Liver (tissue), 9 donors: Measurements from ENCODE around the gene SHC3. TPM values are rescaled to one million over a fixed set of nuclear protein-coding genes. Genes with fewer than 3 reads are reported as not detected.

Experiments
- DNase-seq: peaks from one replicate; pipeline ENCODE4 v3.0.0-alpha.2; 2017; ENCODE audit warnings: low spot score
- H3K27ac ChIP-seq, 2 donors: one replicate each; pipeline ENCODE4 v1.7.0; 2013; ENCODE audit warnings: inconsistent platforms in 2 of 2, low read length in 2 of 2, control low read depth in 1 of 2, low read depth in 1 of 2, mild to moderate bottlenecking in 1 of 2
- H3K27me3 ChIP-seq, 4 donors: one replicate each; pipeline versions ENCODE4 v1.6.1 to v1.7.0; 2013; ENCODE audit warnings: low read length in 3 of 4, inconsistent platforms in 1 of 4, mild to moderate bottlenecking in 1 of 4, moderate library complexity in 1 of 4; ENCODE audit not compliant: control insufficient read depth in 4 of 4, insufficient read depth in 4 of 4
- H3K36me3 ChIP-seq, 4 donors: one replicate each; pipeline versions ENCODE4 v1.6.1 to v1.7.0; 2013; ENCODE audit warnings: low read length in 3 of 4, mild to moderate bottlenecking in 3 of 4, low read depth in 1 of 4, moderate library complexity in 1 of 4; ENCODE audit not compliant: control insufficient read depth in 4 of 4, insufficient read depth in 3 of 4
- H3K4me1 ChIP-seq, 4 donors: one replicate each; pipeline versions ENCODE4 v1.6.1 to v1.7.0; 2013; ENCODE audit warnings: low read length in 3 of 4, mild to moderate bottlenecking in 3 of 4, moderate library complexity in 1 of 4; ENCODE audit not compliant: control insufficient read depth in 4 of 4, insufficient read depth in 4 of 4
- H3K4me3 ChIP-seq, 3 donors: one replicate each; pipeline versions ENCODE4 v1.6.1 to v1.7.0; 2013; ENCODE audit warnings: low read length in 3 of 3, control low read depth in 1 of 3, low read depth in 1 of 3, mild to moderate bottlenecking in 1 of 3
- H3K9ac ChIP-seq, 2 donors: one replicate each; pipeline ENCODE4 v1.7.0; 2013; ENCODE audit warnings: low read length in 2 of 2, mild to moderate bottlenecking in 2 of 2, moderate library complexity in 2 of 2, control low read depth in 1 of 2, low read depth in 1 of 2
- H3K9me3 ChIP-seq, 4 donors: one replicate each; pipeline versions ENCODE4 v1.6.1 to v1.7.0; 2013; ENCODE audit warnings: low read length in 3 of 4; ENCODE audit not compliant: control insufficient read depth in 4 of 4
- ATF3 ChIP-seq: IDR thresholded peaks from 2 replicates; pipeline ENCODE4 v1.6.1; 2016; ENCODE audit warnings: antibody characterized with exemption
- EGR1 ChIP-seq, 2 donors: IDR thresholded peaks; 2 replicates each; pipeline ENCODE4 v1.6.1; 2016 to 2018; ENCODE audit warnings: antibody characterized with exemption in 2 of 2, low read depth in 2 of 2
- FOXA1 ChIP-seq: IDR thresholded peaks from 2 replicates; pipeline ENCODE4 v1.6.1; 2016; ENCODE audit warnings: antibody characterized with exemption
- FOXA2 ChIP-seq: IDR thresholded peaks from 2 replicates; pipeline ENCODE4 v1.6.1; 2016; ENCODE audit warnings: antibody characterized with exemption
- GABPA ChIP-seq, 2 donors: IDR thresholded peaks in 1 of 2; conservative IDR thresholded peaks in 1 of 2; 2 replicates each; pipeline ENCODE4 v1.6.1; 2016; ENCODE audit warnings: antibody characterized with exemption in 2 of 2, mild to moderate bottlenecking in 1 of 2, moderate library complexity in 1 of 2
- HNF4A ChIP-seq, 2 donors: conservative IDR thresholded peaks; 2 replicates each; pipeline ENCODE4 v1.6.1; 2016; ENCODE audit warnings: antibody characterized with exemption in 2 of 2, mild to moderate bottlenecking in 2 of 2
- HNF4G ChIP-seq: IDR thresholded peaks from 2 replicates; pipeline ENCODE4 v1.6.1; 2016; ENCODE audit warnings: antibody characterized with exemption
- JUND ChIP-seq, 2 donors: IDR thresholded peaks; 2 replicates each; pipeline ENCODE4 v1.6.1; 2016; ENCODE audit warnings: antibody characterized with exemption in 2 of 2
- MAX ChIP-seq: IDR thresholded peaks from 2 replicates; pipeline ENCODE4 v1.6.1; 2016; ENCODE audit warnings: antibody characterized with exemption
- NR2F2 ChIP-seq: IDR thresholded peaks from 2 replicates; pipeline ENCODE4 v1.6.1; 2016; ENCODE audit warnings: antibody characterized with exemption
- RAD21 ChIP-seq, 2 donors: IDR thresholded peaks; 2 replicates each; pipeline ENCODE4 v1.6.1; 2016; ENCODE audit warnings: antibody characterized with exemption in 2 of 2, mild to moderate bottlenecking in 2 of 2
- REST ChIP-seq: IDR thresholded peaks from 2 replicates; pipeline ENCODE4 v1.6.1; 2016; ENCODE audit warnings: antibody characterized with exemption, mild to moderate bottlenecking
- RXRA ChIP-seq, 2 donors: IDR thresholded peaks; 2 replicates each; pipeline ENCODE4 v1.6.1; 2017 to 2018; ENCODE audit warnings: antibody characterized with exemption in 2 of 2, mild to moderate bottlenecking in 1 of 2
- SP1 ChIP-seq: IDR thresholded peaks from 2 replicates; pipeline ENCODE4 v1.6.1; 2018; ENCODE audit warnings: antibody characterized with exemption, mild to moderate bottlenecking
- TAF1 ChIP-seq: conservative IDR thresholded peaks from 2 replicates; pipeline ENCODE4 v1.6.1; 2016; ENCODE audit warnings: antibody characterized with exemption, mild to moderate bottlenecking
- YY1 ChIP-seq: IDR thresholded peaks from 2 replicates; pipeline ENCODE4 v1.6.1; 2016; ENCODE audit warnings: antibody characterized with exemption, mild to moderate bottlenecking
- ZBTB33 ChIP-seq: IDR thresholded peaks from 2 replicates; pipeline ENCODE4 v1.6.1; 2016; ENCODE audit warnings: antibody characterized with exemption
- WGBS: extraction: QIAGEN DNeasy Blood & Tissue Kit; methylation state at CpG from one replicate; pipeline ENCODE4 v1.1.7; 2013; 5-methylcytosine and 5-hydroxymethylcytosine counted together
- polyA plus RNA-seq, 2 donors: library from polyadenylated mRNA; stranded (reverse) in 1 of 2; unstranded in 1 of 2; fragments of 200-250 nt in 1 of 2; fragments of >200 nt in 1 of 2; fragmentation: Nextera tagmentation in 1 of 2; extraction: Ambion mirVana in 1 of 2; gene quantifications; one replicate each; pipeline versions ENCODE4 v1.2.1 to v1.2.3, GENCODE V29; 2013 to 2015
- total RNA-seq, 2 donors: library from RNA; depleted of rRNA; stranded (reverse); fragments of >200 nt; gene quantifications; one replicate each; pipeline ENCODE4 v1.2.3, GENCODE V29; 2014
- donor health status: healthy.
- donor health status: healthy.
- donor health status: healthy.
- donor health status: healthy.
- donor health status: healthy.

SHC3 gene
- total and polyA plus RNA-seq, 4 donors = 0.03 to 0.08 (median 0.04) TPM

GRCh38 chr9:89175828-89176261, 2.8 kb downstream of the SHC3 start:
- TF ChIP-seq GABPA (IDR thresholded peaks at IDR 0.05 in 1 of 2, conservative IDR thresholded peaks at IDR 0.05 in 1 of 2) (no peak), HNF4A (conservative IDR thresholded peaks at IDR 0.05) (no peak), ZBTB33 (no peak), EGR1 (IDR thresholded peaks at IDR 0.05; ENCODE audit: low read depth in 2 of 2) (no peak), NR2F2 (no peak), SP1 (no peak), ATF3 (no peak), JUND (IDR thresholded peaks at IDR 0.05) (no peak), HNF4G (no peak), YY1 (no peak), FOXA2 (no peak)
- H3K9me3 ChIP-seq = no peaks in the 10 kb centered on the region
- peaks cover 13 to 39% (median 32%) of the 10 kb centered on the region in 4 donors for H3K4me1 ChIP-seq
- whole genome bisulfite sequencing = 91% methylated on average over 5 of the region's 5 CpGs
- H3K4me3 ChIP-seq = no peak overlapping the region
- H3K9ac ChIP-seq = no peak overlapping the region
- no peak overlapping the region for H3K27ac ChIP-seq
- no peak for DNase-seq
- no peaks in the 10 kb centered on the region for H3K36me3 ChIP-seq
- H3K27me3 ChIP-seq = peaks cover 0 to 7% (median 0%) of the 10 kb centered on the region in 4 donors

- no peak overlapping the region for H3K27ac ChIP-seq
- no peaks in the 10 kb centered on the region for H3K36me3 ChIP-seq
- DNase-seq = no peak
- H3K9me3 ChIP-seq = no peaks in the 10 kb centered on the region
- H3K4me1 ChIP-seq = peaks cover 13 to 25% (median 23%) of the 10 kb centered on the region in 4 donors
- no peak overlapping the region for H3K4me3 ChIP-seq
- TF ChIP-seq RAD21 (IDR thresholded peaks at IDR 0.05) (no peak), GABPA (IDR thresholded peaks at IDR 0.05 in 1 of 2, conservative IDR thresholded peaks at IDR 0.05 in 1 of 2) (no peak), FOXA2 (no peak), SP1 (no peak), REST (no peak), JUND (IDR thresholded peaks at IDR 0.05) (no peak), NR2F2 (no peak), TAF1 (no peak), HNF4A (conservative IDR thresholded peaks at IDR 0.05) (no peak), YY1 (no peak), HNF4G (no peak), FOXA1 (no peak), MAX (no peak), RXRA (IDR thresholded peaks at IDR 0.05) (no peak), ATF3 (no peak), ZBTB33 (no peak)
- peaks cover 0 to 7% (median 0%) of the 10 kb centered on the region in 4 donors for H3K27me3 ChIP-seq
- H3K9ac ChIP-seq = no peak overlapping the region
- 84% methylated on average over 6 of the region's 6 CpGs for WGBS
These were observed 4.3 kb downstream of the SHC3 start for GRCh38 chr9:89174291-89174690.
